ENCODE data around the gene SAT1.

The SAT1 gene

GRCh38 chrX:23788946-23789345 lies 6.0 kb downstream of the SAT1 start:
- TF ChIP-seq CTCF (conservative IDR thresholded peaks at IDR 0.05): no peak
- H3K27ac ChIP-seq: no peak overlapping the region

GRCh38 chrX:23789386-23790154 lies 6.6 kb downstream of the SAT1 start:
- H3K27ac ChIP-seq: no peak overlapping the region
- no peak for TF ChIP-seq CTCF (conservative IDR thresholded peaks at IDR 0.05)

- TF ChIP-seq CTCF (conservative IDR thresholded peaks at IDR 0.05): no peak
- no peak overlapping the region for H3K27ac ChIP-seq
Measured at GRCh38 chrX:23790155-23790497, 7.2 kb downstream of the SAT1 start.

- TF ChIP-seq CTCF (conservative IDR thresholded peaks at IDR 0.05): no peak
- 0 out of 2 replicates have a peak overlapping the region, but pooled peaks have one; percentile 14 for H3K27ac ChIP-seq
Measured at GRCh38 chrX:23792861-23793553, 10.0 kb downstream of the SAT1 start.

- peak overlapping the region; percentile 97; the same call in 1 of the 2 replicates for H3K27ac ChIP-seq
- TF ChIP-seq CTCF (conservative IDR thresholded peaks at IDR 0.05): no peak
Measured at GRCh38 chrX:23795221-23795620, 12.2 kb downstream of the SAT1 start.

GRCh38 chrX:23797371-23798128 lies 14.6 kb downstream of the SAT1 start:
- peak overlapping the region; percentile 97 for H3K27ac ChIP-seq
- TF ChIP-seq CTCF (conservative IDR thresholded peaks at IDR 0.05): 0 out of 2 replicates have a peak, but pooled peaks have one; percentile 8

GRCh38 chrX:23799469-23800065 lies 16.6 kb downstream of the SAT1 start:
- H3K27ac ChIP-seq: peak overlapping the region; percentile 97
- no peak for TF ChIP-seq CTCF (conservative IDR thresholded peaks at IDR 0.05)

Data from VCaP (cell line).